ENCODE results near the gene NOB1.
A peak's percentile ranks its signal among the peaks of the same experiment; 100 is the strongest.

NOB1 gene

DNA sequence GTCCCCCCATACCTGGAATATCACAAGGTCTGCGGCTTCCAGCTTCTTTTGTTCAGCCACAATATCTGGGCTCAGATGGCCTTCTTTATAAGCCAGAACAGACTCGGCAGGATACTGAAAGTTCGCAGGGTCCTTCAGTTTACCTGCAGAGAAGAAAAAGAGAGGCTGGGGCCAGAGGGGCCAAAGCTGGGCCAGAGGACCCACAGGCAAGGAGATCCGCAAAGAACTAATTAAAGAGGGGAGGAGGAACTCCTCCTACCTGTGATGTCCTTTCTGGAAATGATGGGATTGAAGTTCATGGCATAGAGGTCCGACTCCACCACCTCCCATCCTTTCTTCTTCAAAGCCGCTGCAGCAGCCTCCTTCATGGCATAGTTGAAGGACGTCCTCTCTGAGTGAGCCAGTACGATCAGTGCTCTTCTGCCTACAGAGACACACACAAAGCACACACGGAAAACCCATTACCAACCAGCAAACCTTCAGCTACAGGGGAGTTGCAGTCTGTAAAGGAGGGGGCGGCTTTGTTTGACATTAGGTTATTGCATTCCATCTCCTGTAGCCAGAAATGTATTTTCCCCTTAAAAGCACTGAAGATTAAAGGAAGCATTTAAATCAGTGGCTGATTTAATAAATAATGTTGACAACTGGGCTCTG, 36.5 kb downstream of the NOB1 start:
- DNase-seq: no peak

DNA sequence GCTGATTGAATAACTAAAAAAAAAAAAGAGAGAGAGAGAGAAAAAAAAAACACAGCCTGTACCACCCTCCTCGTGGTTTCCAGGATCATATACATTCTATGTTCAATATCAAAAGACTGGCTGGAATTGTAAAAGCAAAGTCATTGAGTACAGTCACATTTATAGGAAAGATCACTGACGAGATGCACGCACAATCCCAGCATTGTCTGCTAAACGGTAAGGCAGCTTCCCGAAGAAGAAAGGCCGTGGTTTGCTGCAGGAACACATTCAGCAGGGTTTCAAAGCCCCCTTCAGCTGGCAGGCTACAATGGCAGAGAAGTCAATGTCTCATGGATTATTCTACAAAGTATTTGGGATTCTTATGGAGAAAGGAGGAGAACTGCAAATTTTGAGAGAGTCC, 37.7 kb downstream of the NOB1 start:
- no peak for DNase-seq

DNA sequence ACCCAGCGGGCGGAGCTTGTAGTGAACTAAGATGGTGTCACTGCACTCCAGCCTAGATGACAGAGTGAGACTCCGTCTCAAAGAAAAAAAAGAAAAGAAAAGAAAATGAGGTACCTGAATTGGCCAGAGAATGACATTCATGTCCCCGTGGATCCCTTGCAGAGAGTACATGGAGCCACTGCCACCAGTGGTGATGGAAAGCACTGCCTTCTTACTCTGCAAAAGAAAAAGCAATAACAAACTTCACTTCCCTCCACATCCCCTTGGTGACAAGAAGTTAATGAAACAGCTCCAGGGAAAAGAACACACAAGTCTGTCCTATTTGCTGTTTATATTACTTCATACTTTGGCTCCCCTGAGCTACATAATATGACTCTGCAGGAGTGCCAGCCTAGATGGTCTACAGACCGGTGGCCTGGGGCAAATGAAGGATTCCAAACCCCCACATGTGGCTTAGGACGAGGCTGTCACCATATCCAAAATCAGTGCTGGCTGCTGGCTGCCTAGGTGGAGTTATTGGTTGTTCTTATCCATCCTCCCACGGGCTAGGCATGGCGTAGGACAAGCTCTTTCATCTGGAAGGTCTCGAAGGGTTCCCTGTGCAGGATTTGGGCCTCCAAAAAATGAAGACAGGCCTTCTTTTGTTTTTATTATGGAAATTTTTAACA, 41.7 kb downstream of the NOB1 start:
- DNase-seq: no peak

DNA sequence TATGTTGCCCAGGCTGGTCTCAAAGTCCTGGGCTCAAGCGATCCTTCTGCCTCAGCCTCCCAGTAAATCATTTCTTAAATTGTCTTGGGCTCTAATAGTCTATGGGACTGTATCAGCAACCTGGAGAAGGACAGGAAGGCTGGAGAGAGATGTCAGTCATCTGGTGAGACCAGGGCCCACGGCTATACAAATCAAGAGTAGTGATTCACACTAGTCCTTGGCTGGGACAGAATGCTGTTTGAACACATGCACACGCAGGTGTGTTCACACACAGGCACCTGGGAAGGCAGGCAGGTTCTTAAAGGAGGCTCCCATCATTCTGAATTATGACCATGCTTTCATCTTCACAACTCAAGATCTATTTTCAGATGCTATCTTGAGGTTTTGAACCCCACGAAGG, 42.4 kb downstream of the NOB1 start:
- no peak for DNase-seq

DNA sequence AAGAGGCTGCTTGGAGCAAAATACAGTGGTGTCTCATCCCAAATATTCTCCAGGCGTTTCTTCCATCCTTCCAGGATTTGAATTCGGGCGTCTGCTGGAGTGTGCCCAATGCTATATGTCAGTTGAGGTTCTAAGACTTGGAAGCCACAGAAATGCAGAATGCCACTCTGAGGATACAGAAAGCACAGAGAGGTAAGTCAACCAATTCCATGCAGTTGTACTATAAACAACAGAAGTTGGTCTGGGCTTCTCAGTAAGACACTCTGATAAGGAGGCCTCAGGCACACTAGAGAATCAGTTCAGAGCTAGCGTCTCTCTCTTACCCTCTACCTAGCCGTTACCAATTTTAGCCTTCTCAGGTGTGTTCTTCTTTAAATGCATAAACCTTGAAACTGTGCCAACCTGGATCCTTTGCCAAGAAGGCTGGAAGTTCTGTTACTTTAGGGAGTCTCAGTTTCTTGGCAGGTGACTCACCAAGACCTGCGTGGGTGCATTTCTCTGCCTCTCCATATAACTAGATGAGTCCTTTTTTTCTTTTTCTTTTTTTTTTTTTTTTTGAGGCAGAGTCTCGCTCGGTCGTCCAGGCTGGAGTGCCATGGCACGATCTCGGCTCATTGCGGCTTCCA, 43.5 kb downstream of the NOB1 start:
- DNase-seq: no peak

DNA sequence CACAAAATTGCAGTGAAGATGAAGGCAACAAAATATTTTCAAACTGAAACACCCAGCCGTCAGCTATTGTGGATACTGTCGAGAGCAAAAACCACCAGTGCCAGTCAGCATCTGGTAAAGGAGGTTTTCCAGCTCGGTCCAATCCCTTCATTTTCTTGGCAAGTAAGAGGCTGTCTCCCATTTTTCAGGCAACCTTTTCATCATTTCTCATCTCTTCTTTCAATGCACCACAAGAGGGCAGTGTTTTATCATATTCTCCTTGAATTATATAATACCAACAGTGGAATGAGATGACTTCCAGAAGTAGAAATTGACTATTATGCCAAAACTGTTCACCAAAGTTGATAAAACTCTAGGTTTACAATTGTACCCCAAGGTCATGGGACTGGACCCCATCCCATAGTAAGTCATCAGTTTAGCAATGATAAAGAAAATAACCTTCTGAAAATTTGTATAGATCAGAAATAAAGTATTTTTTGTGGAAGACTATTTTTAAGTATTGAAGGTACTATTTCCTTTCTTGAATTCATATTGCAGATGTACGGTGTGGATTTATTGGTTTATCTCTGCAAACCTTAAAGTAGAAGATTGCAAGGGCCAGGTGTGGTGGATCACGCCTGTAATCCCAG, 45.2 kb downstream of the NOB1 start:
- peak; percentile 33 for DNase-seq

DNA sequence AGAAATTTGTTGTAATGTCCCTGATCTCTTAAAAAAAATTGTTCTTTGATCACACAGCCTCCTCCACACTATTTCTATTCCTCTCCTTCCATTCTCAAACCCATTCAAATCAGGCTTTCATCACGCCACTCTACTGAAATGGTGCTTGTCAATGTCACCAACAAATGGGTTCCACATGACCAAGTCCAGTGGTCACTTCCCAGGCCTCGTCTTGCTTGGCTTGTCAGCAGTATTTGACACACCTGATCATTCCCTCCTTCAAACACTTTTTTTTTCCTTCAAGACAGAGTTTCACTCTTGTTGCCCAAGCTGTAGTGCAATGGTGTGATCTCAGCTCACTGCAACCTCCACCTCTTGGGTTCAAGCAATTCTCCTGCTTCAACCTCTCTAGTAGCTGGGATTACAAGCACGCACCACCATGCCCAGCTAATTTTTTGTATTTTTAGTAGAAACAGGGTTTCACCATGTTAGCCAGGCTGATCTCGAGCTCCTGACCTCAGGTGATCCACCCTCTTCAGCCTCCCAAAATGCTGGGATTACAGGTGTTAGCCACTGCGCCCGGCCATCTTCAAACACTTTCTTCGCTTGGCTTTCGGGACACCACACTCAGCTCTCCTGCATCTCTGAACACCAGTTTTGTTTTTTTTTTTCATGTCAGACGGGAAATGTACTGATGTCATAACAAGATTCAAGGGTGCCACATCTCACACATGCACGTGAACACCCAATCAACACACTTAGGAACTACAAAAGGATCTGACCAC, 46.6 kb downstream of the NOB1 start:
- no peak for DNase-seq

DNA sequence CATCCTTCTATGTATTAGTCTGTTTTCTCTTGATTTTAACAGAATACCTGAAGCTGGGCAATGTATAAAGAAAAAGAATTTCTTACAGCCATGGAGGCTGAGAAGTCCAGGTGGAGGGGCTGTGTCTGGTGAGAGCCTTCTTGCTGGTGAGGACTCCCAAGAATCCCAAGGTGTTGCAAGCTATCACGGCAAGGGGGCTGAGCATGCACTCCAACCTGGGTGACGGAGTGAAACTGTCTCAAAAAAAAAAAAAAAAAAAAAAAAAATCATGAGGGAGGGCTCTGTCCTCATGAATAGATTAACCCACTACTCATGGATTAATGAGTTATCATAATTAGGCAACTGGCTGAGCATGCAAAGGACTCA, 47.8 kb downstream of the NOB1 start:
- DNase-seq: no peak

DNA sequence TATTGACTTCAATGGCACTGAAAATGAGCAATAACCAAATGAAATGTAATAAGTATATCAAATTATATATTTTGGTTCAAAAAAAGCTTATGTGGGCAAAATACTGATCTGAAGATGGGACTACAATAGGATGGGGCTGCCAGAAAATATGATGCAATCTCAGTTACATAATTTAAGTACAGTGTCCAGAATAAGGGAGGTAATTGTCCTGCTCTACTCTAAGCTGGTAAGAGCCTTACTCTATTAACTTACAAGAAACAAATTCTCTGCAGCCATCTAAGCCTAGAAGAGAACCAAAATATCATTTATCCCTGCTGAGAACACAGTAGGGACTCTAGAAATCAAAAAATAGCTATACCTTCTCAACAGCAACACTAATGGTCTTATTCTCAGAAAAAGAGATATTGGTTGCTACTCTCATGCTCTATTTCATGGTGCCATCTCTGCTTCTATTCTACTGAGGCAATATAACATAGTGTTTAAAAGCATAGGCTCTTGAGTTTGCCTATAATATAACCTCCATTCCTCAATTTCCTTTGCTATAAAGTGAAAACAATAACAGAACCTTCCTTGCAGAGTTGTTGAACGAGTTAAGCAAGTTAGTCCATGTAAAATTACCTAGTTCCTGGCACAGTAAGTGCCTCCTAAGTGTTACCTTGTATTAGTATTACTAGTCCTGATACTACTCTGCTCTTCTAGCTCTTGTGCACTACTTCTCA, 48.3 kb downstream of the NOB1 start:
- DNase-seq: no peak

DNA sequence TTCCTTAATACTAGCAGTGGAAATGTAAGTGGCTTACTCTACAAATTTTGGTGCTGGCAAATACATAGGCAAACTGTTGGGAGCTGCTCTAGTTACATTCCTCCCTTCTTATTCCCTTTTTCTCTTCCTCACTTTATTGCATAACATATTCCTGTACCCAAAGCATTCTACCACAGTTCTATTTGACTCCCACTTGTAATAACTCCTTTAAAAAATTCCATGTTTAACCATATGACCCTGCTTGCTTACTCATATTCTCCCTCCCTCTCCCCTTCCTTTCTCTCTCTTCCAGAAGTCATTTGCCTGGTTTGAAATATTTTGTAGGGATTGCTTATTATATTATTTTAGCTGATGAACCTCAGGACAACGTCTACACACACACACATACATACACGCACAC, 51.1 kb downstream of the NOB1 start:
- DNase-seq: no peak

DNA sequence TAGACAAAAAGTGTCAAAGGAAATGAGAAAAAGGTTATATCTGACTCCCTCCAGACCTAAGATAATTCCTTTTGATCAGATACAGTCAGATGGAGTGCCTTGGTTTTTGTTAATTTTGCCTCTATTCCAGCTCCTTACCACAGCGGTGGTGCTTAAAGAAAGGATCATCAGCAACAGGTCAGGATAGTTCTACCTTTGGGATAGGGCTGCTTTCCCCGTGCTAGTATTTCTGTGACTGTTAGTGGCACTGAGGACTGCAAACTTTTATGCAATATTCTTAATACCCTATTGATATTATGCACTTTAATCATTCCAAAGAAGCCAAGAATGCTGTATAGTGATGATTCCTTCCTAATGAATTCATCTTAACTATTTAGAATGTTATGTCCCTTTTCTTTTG, 52.9 kb downstream of the NOB1 start:
- no peak for DNase-seq

DNA sequence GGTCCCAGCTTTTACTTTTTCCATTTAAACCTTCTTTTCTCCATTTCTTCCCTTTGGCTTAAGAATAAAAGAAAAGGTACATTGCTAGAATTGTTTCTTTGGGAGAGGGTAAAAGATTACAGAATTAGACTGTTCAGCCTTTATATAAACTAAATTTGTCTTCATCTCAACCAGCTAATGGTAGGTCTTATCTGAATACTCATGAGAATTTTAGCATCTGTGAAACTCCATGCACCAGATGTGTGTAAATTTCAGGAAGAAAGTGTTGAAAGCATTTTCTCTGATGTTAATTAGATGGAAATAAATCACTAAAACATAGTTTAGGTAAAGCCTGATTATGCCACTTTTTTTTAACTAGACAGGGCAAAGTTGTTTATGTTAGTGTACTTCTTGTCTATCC, 53.3 kb downstream of the NOB1 start:
- DNase-seq: no peak

DNA sequence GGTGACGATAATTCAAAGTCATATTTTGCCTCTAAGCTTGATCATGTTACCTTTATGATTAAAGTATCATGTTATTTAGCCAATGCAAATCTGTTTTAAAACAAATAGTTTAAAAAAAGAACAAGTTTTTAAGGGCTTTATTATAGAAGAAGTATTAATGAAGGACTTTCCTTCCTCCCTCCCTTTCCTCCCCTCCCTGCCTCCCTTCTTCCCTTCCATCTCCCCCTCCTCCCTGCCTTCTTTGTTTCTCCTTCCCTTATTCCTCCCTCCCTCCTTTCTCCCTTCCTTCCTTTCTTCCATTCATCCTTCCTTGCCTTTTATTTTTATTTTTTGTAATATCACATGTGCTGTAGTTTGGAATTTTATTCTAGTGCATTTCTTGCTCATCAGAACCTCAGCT, 54.8 kb downstream of the NOB1 start:
- no peak for DNase-seq

DNA sequence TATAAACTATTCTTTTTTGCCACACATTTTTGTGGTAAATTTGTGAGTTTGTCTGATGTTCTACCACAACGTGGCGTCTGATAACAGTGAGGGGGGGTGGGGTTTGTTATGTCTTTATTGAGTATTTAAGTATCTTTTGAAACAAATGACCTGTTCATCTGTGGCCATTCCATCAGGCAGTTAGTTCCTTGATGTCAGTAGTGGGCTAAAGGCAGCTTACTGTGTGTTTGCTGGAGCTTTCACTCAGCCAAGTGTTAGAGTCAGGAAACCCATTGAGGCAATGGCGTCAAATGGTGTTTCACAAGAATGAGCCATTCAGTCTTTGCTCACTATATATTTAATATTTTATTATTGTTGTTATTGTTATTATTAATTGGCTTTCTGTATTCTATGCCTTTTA, 56.3 kb downstream of the NOB1 start:
- DNase-seq: no peak

DNA sequence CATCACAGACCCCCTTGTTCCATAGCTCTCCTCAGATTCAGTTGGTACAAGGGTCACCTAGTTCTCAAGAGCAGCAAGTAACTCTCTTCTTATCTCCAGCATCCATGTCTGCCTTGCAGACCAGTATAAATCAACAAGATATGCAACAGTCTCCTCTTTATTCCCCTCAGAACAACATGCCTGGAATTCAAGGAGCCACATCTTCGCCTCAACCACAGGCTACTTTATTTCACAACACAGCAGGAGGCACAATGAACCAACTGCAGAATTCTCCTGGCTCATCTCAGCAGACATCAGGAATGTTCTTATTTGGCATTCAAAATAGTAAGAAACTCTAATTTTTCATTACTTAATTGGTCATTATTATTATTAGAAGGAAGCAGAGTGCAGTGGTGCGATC, 60.8 kb downstream of the NOB1 start:
- no peak for DNase-seq

DNA sequence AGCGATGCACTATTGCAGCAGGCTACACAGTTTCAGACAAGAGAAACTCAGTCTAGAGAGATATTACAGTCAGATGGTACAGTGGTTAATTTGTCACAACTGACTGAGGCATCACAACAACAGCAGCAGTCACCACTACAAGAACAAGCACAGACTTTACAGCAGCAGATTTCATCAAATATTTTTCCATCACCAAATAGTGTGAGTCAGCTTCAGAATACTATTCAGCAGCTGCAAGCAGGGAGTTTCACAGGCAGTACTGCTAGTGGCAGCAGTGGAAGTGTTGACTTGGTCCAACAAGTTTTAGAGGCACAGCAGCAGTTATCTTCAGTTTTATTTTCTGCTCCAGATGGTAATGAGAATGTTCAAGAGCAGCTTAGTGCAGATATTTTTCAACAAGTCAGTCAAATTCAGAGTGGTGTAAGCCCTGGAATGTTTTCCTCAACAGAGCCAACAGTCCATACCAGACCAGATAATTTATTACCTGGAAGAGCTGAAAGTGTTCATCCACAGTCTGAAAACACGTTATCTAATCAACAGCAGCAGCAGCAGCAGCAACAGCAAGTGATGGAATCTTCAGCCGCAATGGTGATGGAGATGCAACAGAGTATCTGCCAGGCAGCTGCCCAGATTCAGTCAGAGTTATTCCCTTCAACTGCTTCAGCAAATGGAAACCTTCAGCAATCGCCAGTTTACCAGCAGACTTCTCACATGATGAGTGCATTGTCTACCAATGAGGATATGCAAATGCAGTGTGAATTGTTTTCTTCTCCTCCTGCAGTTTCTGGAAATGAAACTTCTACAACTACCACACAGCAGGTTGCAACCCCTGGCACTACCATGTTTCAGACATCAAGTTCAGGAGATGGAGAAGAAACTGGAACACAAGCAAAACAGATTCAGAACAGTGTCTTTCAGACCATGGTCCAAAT, 62.5 kb downstream of the NOB1 start:
- no peak for DNase-seq

Data from KG1 (cell line).